ENCODE measurements around the gene NAV3. TPM values are rescaled to one million over a fixed set of nuclear protein-coding genes. Genes with fewer than 3 reads are reported as not detected.

Gene NAV3
- total RNA-seq, 1 experiment from 2014 or later, result 53.3 TPM

- no peak for DNase-seq (ENCODE audit: low read depth)
Measured at GRCh38 chr12:78119351-78119918, 288.7 kb downstream of the NAV3 start.

GRCh38 chr12:78120306-78120705 lies 289.6 kb downstream of the NAV3 start:
- DNase-seq (ENCODE audit: low read depth), result no peak

GRCh38 chr12:78120866-78121560 lies 290.3 kb downstream of the NAV3 start:
- peak; percentile 50 for DNase-seq (ENCODE audit: low read depth)

GRCh38 chr12:78121969-78122610 lies 291.4 kb downstream of the NAV3 start:
- DNase-seq (ENCODE audit: low read depth), result no peak

- no peak for DNase-seq (ENCODE audit: low read depth)
Measured at GRCh38 chr12:78128211-78128610, 297.5 kb downstream of the NAV3 start.

- no peak for DNase-seq (ENCODE audit: low read depth)
Measured at GRCh38 chr12:78143717-78144116, 313.0 kb downstream of the NAV3 start.

- DNase-seq (ENCODE audit: low read depth), result no peak
Measured at GRCh38 chr12:78145398-78145797, 314.7 kb downstream of the NAV3 start.

GRCh38 chr12:78146365-78146772 lies 315.7 kb downstream of the NAV3 start:
- DNase-seq (ENCODE audit: low read depth), result peak; percentile 49

GRCh38 chr12:78149459-78149858 lies 318.8 kb downstream of the NAV3 start:
- peak; percentile 32 for DNase-seq (ENCODE audit: low read depth)

GRCh38 chr12:78155546-78155945 lies 324.9 kb downstream of the NAV3 start:
- peak; percentile 80 for DNase-seq (ENCODE audit: low read depth)

GRCh38 chr12:78156751-78157150 lies 326.1 kb downstream of the NAV3 start:
- DNase-seq (ENCODE audit: low read depth), result peak; percentile 10

GRCh38 chr12:78157199-78157598 lies 326.5 kb downstream of the NAV3 start:
- DNase-seq (ENCODE audit: low read depth), result peak; percentile 9

- DNase-seq (ENCODE audit: low read depth), result no peak
Measured at GRCh38 chr12:78164154-78164553, 333.5 kb downstream of the NAV3 start.

GRCh38 chr12:78167510-78167909 lies 336.8 kb downstream of the NAV3 start:
- DNase-seq (ENCODE audit: low read depth), result no peak

- no peak for DNase-seq (ENCODE audit: low read depth)
Measured at GRCh38 chr12:78171061-78171460, 340.4 kb downstream of the NAV3 start.

- DNase-seq (ENCODE audit: low read depth), result no peak
Measured at GRCh38 chr12:78176643-78177042, 345.9 kb downstream of the NAV3 start.

GRCh38 chr12:78177298-78177697 lies 346.6 kb downstream of the NAV3 start:
- no peak for DNase-seq (ENCODE audit: low read depth)

- DNase-seq (ENCODE audit: low read depth), result no peak
Measured at GRCh38 chr12:78179346-78179745, 348.7 kb downstream of the NAV3 start.

- DNase-seq (ENCODE audit: low read depth), result no peak
Measured at GRCh38 chr12:78181544-78182162, 351.0 kb downstream of the NAV3 start.

GRCh38 chr12:78183824-78184223 lies 353.1 kb downstream of the NAV3 start:
- no peak for DNase-seq (ENCODE audit: low read depth)

GRCh38 chr12:78185109-78185508 lies 354.4 kb downstream of the NAV3 start:
- DNase-seq (ENCODE audit: low read depth), result peak; percentile 78

GRCh38 chr12:78185651-78186050 lies 355.0 kb downstream of the NAV3 start:
- no peak for DNase-seq (ENCODE audit: low read depth)

- no peak for DNase-seq (ENCODE audit: low read depth)
Measured at GRCh38 chr12:78186670-78187069, 356.0 kb downstream of the NAV3 start.

Measured in LHCN-M2 (cell line).